H1 (cell line): Measurements from ENCODE around the gene ZCCHC10.

Experiments
- ASH2L ChIP-seq: fragments of 200-600, 300-600 bp; sonication (generic); IDR thresholded peaks from one replicate; pipeline ENCODE4 v1.7.1; 2017; ENCODE audit warnings: low read length
- CBX5 ChIP-seq: fragments of 300-800, 300-1000 bp; sonication (generic); IDR thresholded peaks from 2 replicates; pipeline ENCODE4 v1.7.1; 2016; ENCODE audit warnings: antibody characterized with exemption, low read length, low read depth
- EP300 ChIP-seq, 2 experiments: IDR thresholded peaks; 1 replicate in 1 of 2; 2 replicates in 1 of 2; pipeline ENCODE4 v1.6.1; 2011 to 2012; ENCODE audit warnings: low read depth in 2 of 2, low read length in 2 of 2, mild to moderate bottlenecking in 2 of 2, borderline replicate concordance in 1 of 2, inconsistent platforms in 1 of 2, moderate library complexity in 1 of 2
- JUND ChIP-seq: IDR thresholded peaks from 2 replicates; pipeline ENCODE4 v1.6.1; 2011; ENCODE audit warnings: mild to moderate bottlenecking, improper control_type of control experiment, low read length
- NANOG ChIP-seq: IDR thresholded peaks from 2 replicates; pipeline ENCODE4 v1.6.1; 2011; ENCODE audit warnings: low read length, low read depth, mild to moderate bottlenecking, inconsistent platforms; ENCODE audit not compliant: insufficient read depth, poor library complexity, severe bottlenecking
- POLR2A ChIP-seq, 2 experiments: IDR thresholded peaks; 1 replicate in 1 of 2; 2 replicates in 1 of 2; pipeline ENCODE4 v1.6.1; 2011; ENCODE audit warnings: low read depth in 2 of 2, low read length in 2 of 2, mild to moderate bottlenecking in 2 of 2; ENCODE audit errors: control extremely low read depth in 1 of 2
- POLR2AphosphoS5 ChIP-seq: IDR thresholded peaks from 2 replicates; pipeline ENCODE4 v1.6.1; 2011; ENCODE audit warnings: low read depth, low read length
- SP2 ChIP-seq: IDR thresholded peaks from 2 replicates; pipeline ENCODE4 v1.6.1; 2012; ENCODE audit warnings: mild to moderate bottlenecking, low read length, inconsistent platforms
- YY1 ChIP-seq: IDR thresholded peaks from 2 replicates; pipeline ENCODE4 v1.6.1; 2011; ENCODE audit warnings: low read depth, mild to moderate bottlenecking, low read length
- ZNF274 ChIP-seq: IDR thresholded peaks from 2 replicates; pipeline ENCODE4 v1.7.0; 2012; ENCODE audit warnings: low read length, borderline replicate concordance; ENCODE audit errors: extremely low read depth
- TF ChIP-seq, protein P1 (sequence below), 3 experiments: IDR thresholded peaks; 1 replicate in 2 of 3; 2 replicates in 1 of 3; pipeline versions ENCODE4 v1.5.1 to v1.6.1; 2011; ENCODE audit warnings: low read length in 3 of 3, mild to moderate bottlenecking in 3 of 3, inconsistent platforms in 2 of 3, low read depth in 1 of 3, moderate library complexity in 1 of 3; ENCODE audit not compliant: insufficient read depth in 1 of 3; ENCODE audit errors: control extremely low read depth in 1 of 3
- TF ChIP-seq, protein P2 (sequence below): IDR thresholded peaks from 2 replicates; pipeline ENCODE4 v1.6.1; 2011; ENCODE audit warnings: low read length, improper control_type of control experiment

DNA sequence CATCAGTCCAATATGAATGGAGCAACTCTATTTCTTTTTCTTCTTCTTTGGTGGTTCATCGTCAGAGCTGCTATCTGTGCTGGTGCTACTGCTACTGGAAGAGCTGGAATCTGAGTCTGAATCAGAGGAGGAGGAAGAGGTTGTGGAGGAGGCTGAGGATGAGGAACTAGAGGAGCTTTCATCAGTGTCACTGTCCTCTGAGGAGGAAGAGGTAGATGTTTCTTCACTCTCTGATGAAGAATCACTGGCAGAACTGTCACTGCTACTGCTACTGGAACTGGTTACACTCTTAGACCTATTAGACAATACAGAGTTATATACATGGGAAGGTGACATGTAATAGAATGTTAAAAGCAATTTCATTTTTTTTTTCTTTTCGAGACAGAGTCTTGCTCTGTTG lies 27.8 kb downstream of the ZCCHC10 start:
- TF ChIP-seq JUND (no peak), NANOG (no peak), ZNF274 (no peak), YY1 (no peak), POLR2AphosphoS5 (no peak), POLR2A (IDR thresholded peaks at IDR 0.05; ENCODE audit: control extremely low read depth in 1 of 2, low read depth in 2 of 2, low read length in 2 of 2) (no peak), ASH2L (no peak), CBX5 (no peak), SP2 (no peak), EP300 (IDR thresholded peaks at IDR 0.05; ENCODE audit: borderline replicate concordance in 1 of 2, low read depth in 2 of 2, low read length in 2 of 2) (no peak)
- TF ChIP-seq, protein P1, sequence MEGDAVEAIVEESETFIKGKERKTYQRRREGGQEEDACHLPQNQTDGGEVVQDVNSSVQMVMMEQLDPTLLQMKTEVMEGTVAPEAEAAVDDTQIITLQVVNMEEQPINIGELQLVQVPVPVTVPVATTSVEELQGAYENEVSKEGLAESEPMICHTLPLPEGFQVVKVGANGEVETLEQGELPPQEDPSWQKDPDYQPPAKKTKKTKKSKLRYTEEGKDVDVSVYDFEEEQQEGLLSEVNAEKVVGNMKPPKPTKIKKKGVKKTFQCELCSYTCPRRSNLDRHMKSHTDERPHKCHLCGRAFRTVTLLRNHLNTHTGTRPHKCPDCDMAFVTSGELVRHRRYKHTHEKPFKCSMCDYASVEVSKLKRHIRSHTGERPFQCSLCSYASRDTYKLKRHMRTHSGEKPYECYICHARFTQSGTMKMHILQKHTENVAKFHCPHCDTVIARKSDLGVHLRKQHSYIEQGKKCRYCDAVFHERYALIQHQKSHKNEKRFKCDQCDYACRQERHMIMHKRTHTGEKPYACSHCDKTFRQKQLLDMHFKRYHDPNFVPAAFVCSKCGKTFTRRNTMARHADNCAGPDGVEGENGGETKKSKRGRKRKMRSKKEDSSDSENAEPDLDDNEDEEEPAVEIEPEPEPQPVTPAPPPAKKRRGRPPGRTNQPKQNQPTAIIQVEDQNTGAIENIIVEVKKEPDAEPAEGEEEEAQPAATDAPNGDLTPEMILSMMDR (IDR thresholded peaks at IDR 0.05; ENCODE audit: control extremely low read depth in 1 of 3, insufficient read depth in 1 of 3, low read depth in 1 of 3, low read length in 3 of 3), result no peak
- TF ChIP-seq, protein P2, sequence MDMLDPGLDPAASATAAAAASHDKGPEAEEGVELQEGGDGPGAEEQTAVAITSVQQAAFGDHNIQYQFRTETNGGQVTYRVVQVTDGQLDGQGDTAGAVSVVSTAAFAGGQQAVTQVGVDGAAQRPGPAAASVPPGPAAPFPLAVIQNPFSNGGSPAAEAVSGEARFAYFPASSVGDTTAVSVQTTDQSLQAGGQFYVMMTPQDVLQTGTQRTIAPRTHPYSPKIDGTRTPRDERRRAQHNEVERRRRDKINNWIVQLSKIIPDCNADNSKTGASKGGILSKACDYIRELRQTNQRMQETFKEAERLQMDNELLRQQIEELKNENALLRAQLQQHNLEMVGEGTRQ, result no peak
